Stimulated activated CD4-positive, alpha-beta T cell treated with anti-CD3 and anti-CD28 coated beads, Interleukin-1b, Interleukin-23, amount 100 ng/mL, for 4 hours (primary cell): ENCODE data around the gene DDX43.
"Not testable (repeated sequence)": the region's sequence is repeated elsewhere in the genome, so short reads cannot be mapped to it uniquely, and the experiment has no call there.

Experiments used
- DNase-seq, 2 donors: peaks; one replicate each; pipeline ENCODE4 v3.0.0-alpha.2; 2020; ENCODE audit warnings: low read depth in 2 of 2

The DDX43 gene

GRCh38 chr6:73394577-73395354 is at the start of gene DDX43:
TSS of gene DDX43 (plus strand) at chr6:73394828. CDS start at chr6:73394906, 78 bp downstream.
- peak in 1 of 2 donors; percentile 17 for DNase-seq

GRCh38 chr6:73348550-73349204 is 46.0 kb upstream of the DDX43 start:
- no peak for DNase-seq

DNA sequence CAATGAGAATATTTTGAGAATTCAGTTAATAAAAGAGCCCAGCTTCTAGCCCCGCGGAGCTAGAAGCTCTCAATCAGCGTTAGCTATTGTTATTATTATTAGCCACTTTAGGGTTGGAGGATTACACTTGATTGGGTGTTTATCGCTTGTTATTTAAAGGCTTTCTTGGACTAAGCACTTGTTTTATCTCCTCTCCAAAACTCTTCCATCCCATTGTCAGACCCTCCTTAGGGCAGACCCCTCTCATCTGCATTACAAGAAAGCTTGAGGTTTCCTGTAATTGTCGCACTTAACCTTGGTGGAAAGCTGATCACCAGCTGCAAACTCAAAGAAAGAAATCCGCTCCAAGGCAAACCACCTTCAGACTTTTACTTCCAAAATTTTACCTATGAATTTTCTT is 45.3 kb upstream of the DDX43 start:
- DNase-seq = no peak

GRCh38 chr6:73353636-73354593 is 40.7 kb upstream of the DDX43 start, which contains the start of gene DPPA5:
TSS of gene DPPA5 (minus strand) at chr6:73354276. CDS start at chr6:73354225, 51 bp downstream.
- no peak for DNase-seq

DNA sequence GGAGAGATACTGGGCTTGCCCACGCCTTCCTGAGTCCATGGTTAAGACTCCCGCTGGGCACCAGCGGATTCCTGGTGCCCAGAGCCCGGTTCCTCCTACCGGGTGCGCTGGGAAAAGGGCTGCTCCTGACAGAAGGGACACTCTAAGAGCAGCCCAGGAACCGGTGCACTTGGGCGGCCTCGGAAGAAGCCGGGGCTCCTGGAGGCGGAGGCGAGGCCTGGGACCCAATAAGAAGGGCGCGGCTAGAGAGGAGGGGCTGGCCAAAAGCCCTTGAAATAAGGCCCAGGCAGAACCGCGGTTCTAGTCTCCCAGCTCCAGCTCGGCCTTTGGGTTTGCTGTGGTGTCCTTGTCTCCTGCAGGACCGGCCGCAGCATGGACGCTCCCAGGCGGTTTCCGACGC is 32.3 kb upstream of the DDX43 start, which contains the start of gene KHDC3L:
Gene KHDC3L, plus strand, starts transcription at position 301 of the 400 bp plus-strand sequence. Its CDS starts 72 bp downstream, at position 373.
- DNase-seq = no peak

DNA sequence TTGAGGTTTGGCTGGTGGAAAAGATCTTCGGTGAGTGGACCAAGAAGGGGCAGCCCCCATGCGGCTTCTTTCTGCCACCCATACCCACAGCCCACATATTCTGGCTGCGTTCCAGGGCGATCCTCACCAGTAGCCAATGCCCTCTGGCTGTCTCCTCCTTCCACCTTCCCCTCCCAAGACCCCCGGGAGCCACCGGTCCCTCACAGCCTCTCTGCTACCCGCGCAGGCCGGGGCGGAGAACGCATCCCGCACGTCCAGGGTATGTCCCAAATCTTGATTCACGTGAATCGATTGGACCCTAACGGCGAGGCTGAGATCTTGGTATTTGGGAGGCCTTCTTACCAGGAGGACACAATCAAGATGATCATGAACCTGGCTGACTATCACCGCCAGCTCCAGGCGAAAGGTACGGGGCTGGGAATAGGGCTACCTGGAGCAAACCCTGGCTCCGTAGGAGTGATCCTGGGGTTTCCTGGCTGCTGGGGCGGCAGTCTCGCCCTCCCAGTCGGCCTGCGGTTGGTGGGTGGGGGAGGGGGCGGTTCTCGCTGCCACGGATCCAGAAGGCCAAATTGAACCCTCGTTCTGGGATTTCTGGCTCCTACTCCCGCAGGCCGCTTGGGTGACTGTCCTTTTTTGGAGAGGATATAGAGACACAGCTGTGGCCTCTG is 31.6 kb upstream of the DDX43 start:
- DNase-seq = no peak

DNA sequence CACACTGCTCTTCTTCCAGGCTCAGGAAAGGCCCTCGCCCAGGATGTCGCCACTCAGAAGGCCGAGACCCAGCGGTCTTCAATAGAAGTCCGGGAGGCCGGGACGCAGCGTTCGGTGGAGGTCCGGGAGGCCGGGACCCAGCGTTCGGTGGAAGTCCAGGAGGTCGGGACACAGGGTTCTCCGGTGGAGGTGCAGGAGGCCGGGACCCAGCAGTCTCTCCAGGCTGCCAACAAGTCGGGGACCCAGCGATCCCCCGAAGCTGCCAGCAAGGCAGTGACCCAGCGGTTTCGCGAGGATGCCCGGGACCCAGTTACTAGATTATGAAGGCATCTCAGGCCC is 31.1 kb upstream of the DDX43 start:
- no peak for DNase-seq

DNA sequence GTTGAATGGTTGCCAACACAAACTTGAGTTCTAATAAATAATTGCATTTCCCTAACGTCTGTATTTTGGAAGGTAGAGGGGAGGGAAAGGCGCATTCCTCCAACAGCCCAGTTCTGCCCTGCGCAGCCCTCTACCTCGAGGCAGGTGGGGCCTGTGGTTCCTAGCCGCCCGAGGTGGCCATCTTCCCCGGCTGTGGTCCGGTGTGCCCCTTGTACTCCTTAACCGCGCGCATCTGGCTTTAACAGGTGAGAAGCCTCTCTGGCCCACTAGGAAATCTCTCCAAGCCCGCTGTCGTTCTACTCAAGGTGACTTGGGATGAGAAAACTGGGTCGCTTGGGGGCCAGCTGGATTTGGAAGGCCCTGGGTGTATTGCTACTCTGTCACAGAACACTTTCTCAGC is 30.5 kb upstream of the DDX43 start:
- no peak for DNase-seq

GRCh38 chr6:73364549-73364948 is 30.1 kb upstream of the DDX43 start:
- no peak for DNase-seq

DNA sequence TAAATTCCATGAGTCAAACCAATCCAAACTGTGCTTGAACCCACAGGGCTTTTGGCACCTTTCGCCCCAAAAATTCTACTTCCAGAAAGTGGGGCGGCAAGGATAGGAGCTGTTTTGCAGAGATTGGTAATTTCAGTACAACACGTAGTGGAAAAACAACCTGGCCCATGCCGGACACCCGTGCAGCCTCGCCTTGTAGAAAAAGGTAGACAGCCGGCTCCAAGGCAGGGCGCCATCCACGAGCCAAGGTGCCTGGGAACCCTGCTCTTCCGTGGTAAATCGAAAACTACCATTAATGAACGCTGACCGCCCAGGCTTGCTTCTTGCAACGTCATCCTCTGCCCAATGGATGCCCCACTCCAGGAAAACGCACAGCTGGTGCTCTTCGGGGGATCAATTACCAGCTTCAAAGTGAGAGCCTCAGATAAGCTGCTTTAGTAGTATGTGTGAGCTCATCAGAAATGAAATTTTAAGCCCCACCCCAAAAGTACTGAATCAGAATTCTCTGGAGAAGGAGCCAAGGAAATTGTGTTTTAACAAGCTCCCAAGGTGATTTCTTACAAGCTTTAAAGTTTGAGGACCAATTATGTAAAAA is 26.8 kb upstream of the DDX43 start:
- DNase-seq = no peak

DNA sequence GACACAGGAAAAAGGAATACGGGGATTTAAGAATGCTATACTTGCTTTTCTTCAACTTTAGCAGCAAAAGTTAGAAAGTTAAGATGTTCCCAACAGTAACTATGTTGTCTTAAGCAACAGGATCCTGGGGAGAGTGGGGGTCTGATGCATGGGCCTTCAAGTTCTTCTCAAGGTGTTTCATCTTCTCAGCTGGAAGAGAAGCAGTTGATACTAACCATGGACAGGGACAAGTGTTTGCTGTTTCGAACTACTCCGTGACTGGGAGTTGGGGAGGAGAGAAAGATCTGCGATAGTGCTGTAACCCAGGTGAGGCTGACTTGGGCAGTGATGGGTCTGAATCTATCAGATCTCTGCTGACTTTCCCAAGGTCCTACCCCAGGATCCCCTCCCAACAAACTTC is 26.0 kb upstream of the DDX43 start:
- no peak for DNase-seq

DNA sequence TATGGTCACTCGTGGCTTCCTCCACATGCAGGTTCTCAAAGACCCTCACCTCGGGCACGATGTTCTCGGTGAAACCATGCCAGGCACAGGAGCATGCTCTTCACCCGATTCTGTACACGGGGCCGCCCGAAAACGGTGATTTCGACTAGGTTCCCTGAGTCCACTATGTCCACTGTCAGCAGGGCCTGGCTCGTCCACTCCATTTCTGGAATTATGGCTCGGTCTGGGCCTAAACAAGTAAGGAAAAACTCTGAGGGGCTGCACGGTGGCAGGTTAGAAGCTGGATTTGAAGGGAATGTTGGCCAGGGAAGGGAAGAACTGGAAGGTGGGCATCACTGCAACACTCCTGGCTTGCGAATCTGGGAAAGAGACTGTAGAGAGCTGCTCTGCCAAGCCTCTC is 25.5 kb upstream of the DDX43 start:
- no peak for DNase-seq

GRCh38 chr6:73369563-73369962 is 25.1 kb upstream of the DDX43 start, which contains the start of gene OOEP:
TSS of gene OOEP (minus strand) at chr6:73369897. CDS start at chr6:73369792, 105 bp downstream.
- DNase-seq = no peak

- no peak for DNase-seq
Observed at GRCh38 chr6:73371984-73372383, 22.6 kb upstream of the DDX43 start.

DNA sequence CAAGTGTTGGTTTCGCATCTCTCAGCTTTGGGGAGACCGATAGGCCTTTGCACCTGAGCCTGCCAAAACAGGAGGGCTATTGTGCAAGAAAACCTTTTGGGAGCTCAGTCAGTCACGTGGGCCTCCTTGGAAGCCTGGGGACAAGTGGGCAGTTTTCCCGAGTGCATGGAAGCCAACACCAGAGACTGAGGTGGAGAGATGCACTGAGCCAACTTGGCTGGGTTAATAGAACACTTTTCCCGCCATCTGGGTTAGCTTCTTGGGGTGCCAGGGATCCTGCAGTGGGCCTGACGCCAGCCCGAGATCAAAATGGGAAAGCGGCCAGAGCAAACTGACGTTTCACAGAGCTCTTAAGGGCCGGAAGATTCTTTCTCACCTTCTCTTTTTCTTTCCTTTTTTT is 22.1 kb upstream of the DDX43 start:
- DNase-seq = no peak

GRCh38 chr6:73375216-73375615 is 19.4 kb upstream of the DDX43 start:
- DNase-seq = no peak

DNA sequence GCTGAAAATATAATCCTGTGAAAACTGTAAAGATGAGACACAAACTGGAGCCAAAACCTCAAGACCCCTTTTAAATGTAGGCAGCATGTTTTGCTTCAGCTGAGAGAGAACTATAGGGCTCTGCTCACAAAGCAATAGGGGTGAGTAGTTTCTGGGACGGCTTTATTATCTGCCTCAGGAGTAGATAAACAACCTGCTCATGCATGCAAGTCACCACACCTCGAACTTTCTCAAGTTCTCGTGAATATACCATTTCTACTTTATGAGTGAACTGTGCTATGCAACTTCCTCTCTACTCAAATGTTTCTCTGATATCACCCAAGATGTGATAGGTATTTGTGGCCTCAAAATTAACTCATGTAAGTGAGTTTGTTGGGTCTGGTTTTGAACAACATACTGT is 17.4 kb upstream of the DDX43 start:
- no peak for DNase-seq

GRCh38 chr6:73381531-73381930 is 13.1 kb upstream of the DDX43 start:
- DNase-seq = not testable (repeated sequence)

- DNase-seq = no peak
Observed at GRCh38 chr6:73382462-73383113, 12.0 kb upstream of the DDX43 start.

DNA sequence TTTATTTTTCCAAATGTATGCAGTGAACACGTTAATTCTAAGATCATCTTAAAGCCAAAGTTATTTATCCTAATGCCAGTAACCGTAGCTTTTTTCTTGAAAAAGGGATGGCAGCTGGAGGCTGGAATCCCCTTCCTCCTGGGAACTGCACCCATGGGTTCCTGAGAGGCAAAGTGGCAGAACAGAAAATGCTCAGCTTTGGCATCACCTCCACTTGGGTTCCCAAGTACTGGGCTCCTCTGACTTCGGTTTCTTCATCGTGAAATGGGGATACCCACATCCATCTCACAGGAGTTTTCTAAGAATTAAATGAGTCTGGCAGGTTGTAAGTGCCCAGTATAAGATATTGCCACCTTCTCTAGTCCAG is 6.2 kb upstream of the DDX43 start:
- no peak for DNase-seq
